ENCODE data around the gene TNS1. TPM values are rescaled to one million over a fixed set of nuclear protein-coding genes. Genes with fewer than 3 reads are reported as not detected.
A peak's percentile ranks its signal among the peaks of the same experiment; 100 is the strongest.

TNS1 gene
- total RNA-seq, 2 donors from 2014 or later = 3.3 to 4.2 TPM

DNA sequence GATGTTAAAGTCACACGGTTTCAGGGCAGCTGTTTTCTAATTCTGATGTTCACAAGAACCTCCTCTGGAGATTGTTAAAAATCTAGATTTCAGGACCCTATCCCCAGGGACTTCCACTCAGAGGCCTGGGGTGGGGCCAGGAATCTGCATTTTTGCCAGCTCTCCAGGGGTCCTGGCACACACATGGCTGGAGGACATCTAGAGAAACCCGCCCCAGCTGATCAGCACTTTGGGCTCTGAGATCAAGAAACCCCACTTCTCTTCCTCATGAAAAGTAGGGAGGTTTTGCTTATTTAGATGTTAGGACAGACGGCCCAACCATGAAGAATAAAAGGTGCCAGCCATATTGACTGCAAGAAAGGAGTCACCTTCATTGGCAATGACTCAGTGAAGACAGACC is 148.8 kb downstream of the TNS1 start:
- H3K27ac ChIP-seq (ENCODE audit: low read depth, low read length) = no peak overlapping the region
- no peaks in the 10 kb centered on the region for H3K27me3 Mint-ChIP-seq (ENCODE audit: insufficient read depth)

DNA sequence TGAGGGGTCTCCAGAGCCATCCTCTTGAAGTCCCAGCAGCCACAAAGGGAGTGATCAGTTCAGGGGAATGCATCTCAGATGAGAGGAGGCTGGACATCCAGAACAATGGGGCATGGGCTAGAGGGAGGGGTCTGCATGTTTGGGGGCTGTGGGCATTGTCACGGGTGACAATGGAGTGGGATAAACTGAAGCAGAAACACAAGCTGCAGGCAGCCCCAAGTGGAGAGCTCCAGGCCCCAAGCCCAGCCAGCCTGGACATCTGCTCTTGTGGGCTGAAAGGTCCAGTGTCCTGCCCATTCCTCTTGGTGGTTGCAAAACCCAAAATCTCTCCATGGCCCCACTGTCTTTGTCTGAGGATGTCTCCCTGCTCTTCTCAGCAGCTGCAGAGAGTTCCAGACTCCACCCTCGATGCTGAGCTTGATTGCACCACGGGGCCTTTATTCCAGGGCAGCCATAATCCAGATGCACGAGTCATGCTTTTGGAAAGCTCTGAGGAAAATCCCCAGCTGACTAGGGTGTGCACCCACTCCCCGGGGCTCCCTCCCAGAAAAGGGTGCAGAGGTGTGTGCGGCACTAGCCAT is 149.4 kb downstream of the TNS1 start:
- Histone ChIP-seq H3K9me3 (ENCODE audit: control insufficient read depth, low read length) (no peaks in the 10 kb centered on the region), H3K27ac (ENCODE audit: low read depth, low read length) (peak overlapping the region; percentile 63), H3K27me3 (ENCODE audit: control insufficient read depth, insufficient read depth, low read length, poor library complexity, severe bottlenecking) (no peaks in the 10 kb centered on the region), H3K36me3 (ENCODE audit: control insufficient read depth, insufficient read depth, low read length) (no peaks in the 10 kb centered on the region), H3K9ac (ENCODE audit: extremely low read depth, low read length, poor library complexity, severe bottlenecking) (no peak overlapping the region), H3K4me3 (ENCODE audit: low read length) (no peak overlapping the region), H3K4me1 (ENCODE audit: control insufficient read depth, insufficient read depth, low read length) (no peaks in the 10 kb centered on the region)
- Mint-ChIP-seq H3K27me3 (ENCODE audit: insufficient read depth) (no peaks in the 10 kb centered on the region), H3K4me1 (peaks cover 13% of the 10 kb centered on the region), H3K36me3 (ENCODE audit: low read depth) (no peaks in the 10 kb centered on the region), H3K27ac (no peak overlapping the region), H3K4me3 (no peak overlapping the region), H3K9me3 (no peaks in the 10 kb centered on the region)
- WGBS, 2 experiments (ENCODE audit: insufficient coverage in 1 of 2, insufficient read length in 1 of 2) = 85% methylated on average over 5 to 6 of the region's 6 CpGs
- no peak for DNase-seq
- TF ChIP-seq, protein P1, sequence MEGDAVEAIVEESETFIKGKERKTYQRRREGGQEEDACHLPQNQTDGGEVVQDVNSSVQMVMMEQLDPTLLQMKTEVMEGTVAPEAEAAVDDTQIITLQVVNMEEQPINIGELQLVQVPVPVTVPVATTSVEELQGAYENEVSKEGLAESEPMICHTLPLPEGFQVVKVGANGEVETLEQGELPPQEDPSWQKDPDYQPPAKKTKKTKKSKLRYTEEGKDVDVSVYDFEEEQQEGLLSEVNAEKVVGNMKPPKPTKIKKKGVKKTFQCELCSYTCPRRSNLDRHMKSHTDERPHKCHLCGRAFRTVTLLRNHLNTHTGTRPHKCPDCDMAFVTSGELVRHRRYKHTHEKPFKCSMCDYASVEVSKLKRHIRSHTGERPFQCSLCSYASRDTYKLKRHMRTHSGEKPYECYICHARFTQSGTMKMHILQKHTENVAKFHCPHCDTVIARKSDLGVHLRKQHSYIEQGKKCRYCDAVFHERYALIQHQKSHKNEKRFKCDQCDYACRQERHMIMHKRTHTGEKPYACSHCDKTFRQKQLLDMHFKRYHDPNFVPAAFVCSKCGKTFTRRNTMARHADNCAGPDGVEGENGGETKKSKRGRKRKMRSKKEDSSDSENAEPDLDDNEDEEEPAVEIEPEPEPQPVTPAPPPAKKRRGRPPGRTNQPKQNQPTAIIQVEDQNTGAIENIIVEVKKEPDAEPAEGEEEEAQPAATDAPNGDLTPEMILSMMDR (conservative IDR thresholded peaks at IDR 0.05) = no peak

More for the DNA sequence above, 148.8 kb downstream of the TNS1 start:
- Mint-ChIP-seq H3K36me3 (ENCODE audit: low read depth) (no peaks in the 10 kb centered on the region), H3K27ac (no peak overlapping the region), H3K4me3 (no peak overlapping the region), H3K9me3 (no peaks in the 10 kb centered on the region), H3K4me1 (peaks cover 17% of the 10 kb centered on the region)
- Histone ChIP-seq H3K27me3 (ENCODE audit: control insufficient read depth, insufficient read depth, low read length, poor library complexity, severe bottlenecking) (no peaks in the 10 kb centered on the region), H3K4me1 (ENCODE audit: control insufficient read depth, insufficient read depth, low read length) (no peaks in the 10 kb centered on the region), H3K9ac (ENCODE audit: extremely low read depth, low read length, poor library complexity, severe bottlenecking) (no peak overlapping the region), H3K9me3 (ENCODE audit: control insufficient read depth, low read length) (no peaks in the 10 kb centered on the region), H3K4me3 (ENCODE audit: low read length) (no peak overlapping the region), H3K36me3 (ENCODE audit: control insufficient read depth, insufficient read depth, low read length) (no peaks in the 10 kb centered on the region)
- no peak for DNase-seq
- TF ChIP-seq, protein P1 (conservative IDR thresholded peaks at IDR 0.05) = no peak
- WGBS, 2 experiments (ENCODE audit: insufficient coverage in 1 of 2, insufficient read length in 1 of 2) = 83 to 93% methylated on average over 2 to 3 of the region's 3 CpGs

DNA sequence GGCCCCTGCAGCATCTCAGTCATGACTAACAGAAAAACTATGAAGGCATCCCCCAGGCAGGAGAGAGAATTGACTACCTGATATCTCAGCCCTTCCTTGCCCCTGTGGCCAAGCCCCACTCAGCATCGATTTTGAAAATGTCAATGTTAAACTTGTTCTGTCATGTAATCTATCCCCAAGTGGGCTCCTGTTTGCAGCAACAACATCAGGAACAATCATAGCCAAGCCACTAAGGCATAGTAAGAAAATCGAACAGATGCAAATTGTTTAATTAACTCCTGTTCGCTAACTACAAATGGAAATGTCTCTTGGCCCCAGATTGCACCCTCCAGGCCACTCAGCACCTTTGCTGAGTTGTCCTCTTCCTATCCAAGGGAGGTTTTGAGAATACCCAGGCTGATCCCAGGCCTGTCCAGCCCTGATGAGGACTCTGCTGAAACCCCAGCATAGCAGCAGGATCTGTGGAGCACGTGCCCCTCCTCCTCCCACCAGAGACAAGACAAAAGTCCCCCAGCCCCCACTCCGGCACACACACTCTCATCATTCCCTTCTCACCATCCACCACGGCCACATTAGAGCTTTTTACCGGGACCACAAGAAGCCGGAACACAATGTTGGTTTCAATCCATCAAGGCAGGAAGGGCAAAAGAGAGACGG is 150.1 kb downstream of the TNS1 start:
- 89 to 93% methylated on average over 4 to 9 of the region's 9 CpGs for WGBS, 2 experiments (ENCODE audit: insufficient coverage in 1 of 2, insufficient read length in 1 of 2)

More for the DNA sequence above, 150.1 kb downstream of the TNS1 start:
- no peaks in the 10 kb centered on the region for H3K9me3 Mint-ChIP-seq
- Histone ChIP-seq H3K27me3 (ENCODE audit: control insufficient read depth, insufficient read depth, low read length, poor library complexity, severe bottlenecking) (no peaks in the 10 kb centered on the region), H3K36me3 (ENCODE audit: control insufficient read depth, insufficient read depth, low read length) (no peaks in the 10 kb centered on the region), H3K27ac (ENCODE audit: low read depth, low read length) (peak overlapping the region; percentile 63), H3K9me3 (ENCODE audit: control insufficient read depth, low read length) (no peaks in the 10 kb centered on the region), H3K4me3 (ENCODE audit: low read length) (no peak overlapping the region), H3K4me1 (ENCODE audit: control insufficient read depth, insufficient read depth, low read length) (no peaks in the 10 kb centered on the region), H3K9ac (ENCODE audit: extremely low read depth, low read length, poor library complexity, severe bottlenecking) (no peak overlapping the region)
- TF ChIP-seq, protein P1 (conservative IDR thresholded peaks at IDR 0.05) = no peak
- peaks cover 7% of the 10 kb centered on the region for H3K4me1 Mint-ChIP-seq
- H3K27me3 Mint-ChIP-seq (ENCODE audit: insufficient read depth) = no peaks in the 10 kb centered on the region
- H3K36me3 Mint-ChIP-seq (ENCODE audit: low read depth) = no peaks in the 10 kb centered on the region
- H3K4me3 Mint-ChIP-seq = no peak overlapping the region
- no peak overlapping the region for H3K27ac Mint-ChIP-seq
- no peak for DNase-seq
